MM.1S (cell line): Measurements from ENCODE around the gene P2RY6.

ENCODE experiments used
- CTCF ChIP-seq: fragments of 300-600 bp; sonication (generic); IDR thresholded peaks from 2 replicates; pipeline ENCODE4 v1.5.1; 2016; ENCODE audit warnings: antibody characterized with exemption, low read length, mixed read lengths
- EZH2 ChIP-seq: fragments of 300-600 bp; sonication (generic); optimal IDR thresholded peaks from 2 replicates; pipeline ENCODE3; 2017; ENCODE audit warnings: low read depth, mild to moderate bottlenecking, antibody characterized with exemption, low read length, mixed read lengths
- EZH2phosphoT487 ChIP-seq: fragments of 300-600 bp; sonication (generic); IDR thresholded peaks from 2 replicates; pipeline ENCODE4 v1.6.1; 2018; ENCODE audit warnings: antibody characterized with exemption, low read length

GRCh38 chr11:73281796-73282660 lies 9.9 kb downstream of the P2RY6 start:
- TF ChIP-seq CTCF (no peak), EZH2 (no peak), EZH2phosphoT487 (no peak)
